Measurements from ENCODE around the gene COLQ. TPM values are rescaled to one million over a fixed set of nuclear protein-coding genes. Genes with fewer than 3 reads are reported as not detected.

COLQ gene
- polyA plus RNA-seq, 1 donor (not counting 4 experiments of a cell fraction or from before 2014, with no cell fraction given), result 0.35 TPM

DNA sequence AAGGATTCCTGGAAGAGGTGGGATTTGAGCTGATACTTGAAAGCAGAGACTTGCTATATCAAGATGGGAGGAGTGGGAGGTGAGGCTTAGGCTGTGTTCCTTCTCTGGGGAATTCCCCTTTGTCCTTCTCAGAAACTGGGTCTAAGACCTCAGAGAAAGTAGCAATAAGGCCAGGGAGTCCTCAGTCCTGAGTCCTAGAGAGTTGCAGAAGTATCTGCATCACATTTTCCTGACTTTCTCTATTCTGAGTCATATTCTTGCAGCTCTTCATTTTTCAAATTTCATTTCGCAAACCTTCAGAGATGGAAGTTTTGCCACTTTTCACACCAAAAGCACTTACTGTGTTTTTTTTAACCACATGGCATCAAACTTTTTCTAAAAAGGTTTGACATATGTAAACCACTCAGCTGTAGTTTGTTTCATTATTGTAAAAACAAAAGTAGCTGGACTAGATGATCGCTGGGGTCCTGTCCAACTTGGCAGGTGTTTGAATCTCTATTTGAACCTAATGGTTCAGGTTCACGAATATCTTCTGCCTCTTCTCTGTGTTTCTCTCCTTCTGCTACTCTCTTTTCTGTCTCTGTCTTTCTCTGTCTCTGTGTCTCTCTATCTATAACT lies 21.3 kb downstream of the COLQ start:
- Histone ChIP-seq H3K36me3 (ENCODE audit: control insufficient read depth in 2 of 2, extremely low read depth in 1 of 2, insufficient read depth in 2 of 2, low read length in 2 of 2) (no peaks in the 10 kb centered on the region), H3K4me2 (ENCODE audit: control insufficient read depth, extremely low read depth, insufficient read depth, low read depth, low read length) (no peak overlapping the region), H3K9me3 (ENCODE audit: control insufficient read depth, low read depth, low read length) (no peaks in the 10 kb centered on the region), H4K20me1 (ENCODE audit: control insufficient read depth, extremely low read depth, insufficient read depth, low read length) (no peaks in the 10 kb centered on the region), H2AFZ (ENCODE audit: control insufficient read depth, low read length) (no peak overlapping the region), H3K27me3 (ENCODE audit: control insufficient read depth, extremely low read depth, insufficient read depth, low read length) (peaks cover 11% of the 10 kb centered on the region), H3K27ac (ENCODE audit: control insufficient read depth, insufficient read depth, low read length) (no peak overlapping the region), H3K9ac (ENCODE audit: control insufficient read depth, extremely low read depth, insufficient read depth, low read length) (no peak overlapping the region), H3K4me3 (ENCODE audit: control insufficient read depth in 2 of 3, extremely low read depth in 1 of 3, insufficient read depth in 2 of 3, low read depth in 1 of 3, low read length in 3 of 3) (no peak overlapping the region), H3K9me1 (ENCODE audit: control insufficient read depth, extremely low read depth, insufficient read depth, low read length) (no peaks in the 10 kb centered on the region), H3K79me2 (ENCODE audit: control insufficient read depth, insufficient read depth, low read length) (no peaks in the 10 kb centered on the region), H3K4me1 (ENCODE audit: control insufficient read depth, extremely low read depth, insufficient read depth, low read length) (no peaks in the 10 kb centered on the region)
- no peak for FAIRE-seq
- dilution Hi-C loops (cut with MboI; ENCODE audit: extremely low pct_ligation_motif_present, low sequenced_read_pairs), result no loop called here
- TF ChIP-seq, protein P1, sequence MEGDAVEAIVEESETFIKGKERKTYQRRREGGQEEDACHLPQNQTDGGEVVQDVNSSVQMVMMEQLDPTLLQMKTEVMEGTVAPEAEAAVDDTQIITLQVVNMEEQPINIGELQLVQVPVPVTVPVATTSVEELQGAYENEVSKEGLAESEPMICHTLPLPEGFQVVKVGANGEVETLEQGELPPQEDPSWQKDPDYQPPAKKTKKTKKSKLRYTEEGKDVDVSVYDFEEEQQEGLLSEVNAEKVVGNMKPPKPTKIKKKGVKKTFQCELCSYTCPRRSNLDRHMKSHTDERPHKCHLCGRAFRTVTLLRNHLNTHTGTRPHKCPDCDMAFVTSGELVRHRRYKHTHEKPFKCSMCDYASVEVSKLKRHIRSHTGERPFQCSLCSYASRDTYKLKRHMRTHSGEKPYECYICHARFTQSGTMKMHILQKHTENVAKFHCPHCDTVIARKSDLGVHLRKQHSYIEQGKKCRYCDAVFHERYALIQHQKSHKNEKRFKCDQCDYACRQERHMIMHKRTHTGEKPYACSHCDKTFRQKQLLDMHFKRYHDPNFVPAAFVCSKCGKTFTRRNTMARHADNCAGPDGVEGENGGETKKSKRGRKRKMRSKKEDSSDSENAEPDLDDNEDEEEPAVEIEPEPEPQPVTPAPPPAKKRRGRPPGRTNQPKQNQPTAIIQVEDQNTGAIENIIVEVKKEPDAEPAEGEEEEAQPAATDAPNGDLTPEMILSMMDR (optimal IDR thresholded peaks at IDR 0.05 in 1 of 3, IDR thresholded peaks at IDR 0.05 in 1 of 3, conservative IDR thresholded peaks at IDR 0.05 in 1 of 3; ENCODE audit: extremely low read depth in 1 of 3, insufficient read depth in 2 of 3, low read length in 3 of 3), result no peak
- TF ChIP-seq EZH2 (IDR thresholded peaks at IDR 0.05; ENCODE audit: low read length), result no peak
- DNase-seq (ENCODE audit: low read depth, low spot score), result no peak

DNA sequence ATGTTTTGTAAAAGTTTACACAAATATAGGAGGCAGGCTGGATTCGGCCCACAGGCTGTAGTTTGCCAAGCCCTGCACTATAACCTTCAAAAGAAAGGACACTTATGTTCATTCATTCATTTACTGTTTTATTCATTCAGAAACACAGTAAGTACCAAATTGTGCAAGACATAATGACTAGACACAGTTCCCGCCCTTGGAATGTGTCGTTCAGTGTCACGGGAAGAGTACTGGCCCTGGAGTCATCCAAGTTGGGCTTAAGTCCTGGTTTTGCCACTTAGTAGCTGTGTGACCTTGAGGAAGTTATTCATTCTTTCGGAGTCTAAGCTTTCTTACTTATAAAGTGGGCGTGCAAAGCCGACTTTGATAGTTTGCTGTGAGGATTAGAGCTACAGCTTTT lies 22.0 kb downstream of the COLQ start:
- H3K79me2 ChIP-seq (ENCODE audit: control insufficient read depth, insufficient read depth, low read length), result no peaks in the 10 kb centered on the region
- H3K9ac ChIP-seq (ENCODE audit: control insufficient read depth, extremely low read depth, insufficient read depth, low read length), result no peak overlapping the region
- DNase-seq (ENCODE audit: low read depth, low spot score) (no peak), FAIRE-seq (no peak)
- H3K9me3 ChIP-seq (ENCODE audit: control insufficient read depth, low read depth, low read length), result no peaks in the 10 kb centered on the region
- no peaks in the 10 kb centered on the region for H3K9me1 ChIP-seq (ENCODE audit: control insufficient read depth, extremely low read depth, insufficient read depth, low read length)
- no peak for TF ChIP-seq EZH2 (IDR thresholded peaks at IDR 0.05; ENCODE audit: low read length)
- TF ChIP-seq, protein P1 (optimal IDR thresholded peaks at IDR 0.05 in 1 of 3, IDR thresholded peaks at IDR 0.05 in 1 of 3, conservative IDR thresholded peaks at IDR 0.05 in 1 of 3; ENCODE audit: extremely low read depth in 1 of 3, insufficient read depth in 2 of 3, low read length in 3 of 3), result no peak
- H2AFZ ChIP-seq (ENCODE audit: control insufficient read depth, low read length), result no peak overlapping the region
- dilution Hi-C loops (cut with MboI; ENCODE audit: extremely low pct_ligation_motif_present, low sequenced_read_pairs), result no loop called here
- H3K36me3 ChIP-seq (ENCODE audit: control insufficient read depth in 2 of 2, extremely low read depth in 1 of 2, insufficient read depth in 2 of 2, low read length in 2 of 2), result no peaks in the 10 kb centered on the region
- H4K20me1 ChIP-seq (ENCODE audit: control insufficient read depth, extremely low read depth, insufficient read depth, low read length), result no peaks in the 10 kb centered on the region
- H3K4me3 ChIP-seq (ENCODE audit: control insufficient read depth in 2 of 3, extremely low read depth in 1 of 3, insufficient read depth in 2 of 3, low read depth in 1 of 3, low read length in 3 of 3), result no peak overlapping the region
- no peaks in the 10 kb centered on the region for H3K4me1 ChIP-seq (ENCODE audit: control insufficient read depth, extremely low read depth, insufficient read depth, low read length)
- peaks cover 11% of the 10 kb centered on the region for H3K27me3 ChIP-seq (ENCODE audit: control insufficient read depth, extremely low read depth, insufficient read depth, low read length)
- no peak overlapping the region for H3K27ac ChIP-seq (ENCODE audit: control insufficient read depth, insufficient read depth, low read length)
- H3K4me2 ChIP-seq (ENCODE audit: control insufficient read depth, extremely low read depth, insufficient read depth, low read depth, low read length), result no peak overlapping the region

Measured in keratinocyte (primary cell).